ENCODE results near the gene CIC.
"Not testable (repeated sequence)": the region's sequence is repeated elsewhere in the genome, so short reads cannot be mapped to it uniquely, and the experiment has no call there.

CIC gene

GRCh38 chr19:42328106-42328505, 59.1 kb downstream of the CIC start:
- in situ Hi-C loops (cut with MboI; ENCODE audit: low sequenced_read_pairs) = no loop called here

- in situ Hi-C loops (cut with MboI; ENCODE audit: low sequenced_read_pairs) = no loop called here
Observed at GRCh38 chr19:42328854-42329253, 59.8 kb downstream of the CIC start.

- in situ Hi-C loops (cut with MboI; ENCODE audit: low sequenced_read_pairs) = no loop called here
Observed at GRCh38 chr19:42330241-42330711, 61.2 kb downstream of the CIC start.

GRCh38 chr19:42331333-42331732, 62.3 kb downstream of the CIC start:
- in situ Hi-C loops (cut with MboI; ENCODE audit: low sequenced_read_pairs) = not testable (repeated sequence)

GRCh38 chr19:42332059-42332458, 63.0 kb downstream of the CIC start:
- in situ Hi-C loops (cut with MboI; ENCODE audit: low sequenced_read_pairs) = no loop called here

GRCh38 chr19:42333018-42333417, 64.0 kb downstream of the CIC start:
- in situ Hi-C loops (cut with MboI; ENCODE audit: low sequenced_read_pairs) = no loop called here

GRCh38 chr19:42333975-42334696, 65.1 kb downstream of the CIC start:
- in situ Hi-C loops (cut with MboI; ENCODE audit: low sequenced_read_pairs) = no loop called here

GRCh38 chr19:42334697-42335373, 65.8 kb downstream of the CIC start:
- in situ Hi-C loops (cut with MboI; ENCODE audit: low sequenced_read_pairs) = no loop called here

- in situ Hi-C loops (cut with MboI; ENCODE audit: low sequenced_read_pairs) = no loop called here
Observed at GRCh38 chr19:42335374-42335936, 66.4 kb downstream of the CIC start.

GRCh38 chr19:42335971-42336370, 66.9 kb downstream of the CIC start:
- in situ Hi-C loops (cut with MboI; ENCODE audit: low sequenced_read_pairs) = no loop called here

- in situ Hi-C loops (cut with MboI; ENCODE audit: low sequenced_read_pairs) = not testable (repeated sequence)
Observed at GRCh38 chr19:42339126-42339860, 70.2 kb downstream of the CIC start.

GRCh38 chr19:42339922-42340321, 70.9 kb downstream of the CIC start:
- in situ Hi-C loops (cut with MboI; ENCODE audit: low sequenced_read_pairs) = not testable (repeated sequence)

- in situ Hi-C loops (cut with MboI; ENCODE audit: low sequenced_read_pairs) = no loop called here
Observed at GRCh38 chr19:42343344-42344110, 74.5 kb downstream of the CIC start.

GRCh38 chr19:42344336-42344893, 75.4 kb downstream of the CIC start:
- in situ Hi-C loops (cut with MboI; ENCODE audit: low sequenced_read_pairs) = no loop called here

Data from HL-60/S4 treated with phorbol 12-myristate 13-acetate at 8.2 ng/mL for 4 days and 3 days (cell line).